Endothelial cell of umbilical vein (primary cell): ENCODE data around the gene ATP6V0A4. TPM values are rescaled to one million over a fixed set of nuclear protein-coding genes. Genes with fewer than 3 reads are reported as not detected.

ENCODE experiments used
- BruUV-seq: library from RNA; stranded (reverse); fragments of 400-500 nt; replicated peaks from 2 replicates; lab custom pipeline; 2021; lab: Mats Ljungman, UMichigan
- CTCF ChIA-PET: fragments of 300-600, 350-600 bp; sonication (Branson Sonifier 250); formaldehyde crosslinking; loops from one replicate; lab custom pipeline; 2021; ENCODE audit warnings: antibody characterized with exemption, inconsistent platforms; lab: Charles Lee
- POLR2A ChIA-PET: fragments of 300-600, 350-600 bp; sonication (Branson Sonifier 250); formaldehyde crosslinking; loops from one replicate; lab custom pipeline; 2021; ENCODE audit warnings: antibody characterized with exemption, inconsistent platforms; lab: Charles Lee
- DNase-seq: peaks from one replicate; pipeline ENCODE4 v3.0.0-alpha.2; 2011; ENCODE audit warnings: low read depth, low spot score
- FAIRE-seq: peaks from 2 replicates; lab custom pipeline; 2011; peaks lifted over from hg19 to GRCh38; lab: Jason Lieb, UNC
- H2AFZ ChIP-seq: 2 replicates; pipeline ENCODE4 v1.6.0; 2012; ENCODE audit warnings: low read depth, low read length, control low read depth, inconsistent platforms
- H3K27ac ChIP-seq: 2 replicates; pipeline ENCODE4 v1.5.1; 2011; ENCODE audit warnings: low read depth, mild to moderate bottlenecking, control low read depth, low read length, moderate library complexity; ENCODE audit not compliant: insufficient read depth
- H3K27me3 ChIP-seq, 2 experiments: 2 replicates each; pipeline versions ENCODE4 v1.6.0 to v1.6.1; 2011; ENCODE audit warnings: low read length in 2 of 2, mixed read lengths in 1 of 2; ENCODE audit not compliant: control insufficient read depth in 2 of 2, insufficient read depth in 2 of 2
- H3K36me3 ChIP-seq, 2 experiments: 2 replicates in 1 of 2; 3 replicates in 1 of 2; pipeline ENCODE4 v1.5.1; 2011; ENCODE audit warnings: low read length in 2 of 2, mild to moderate bottlenecking in 1 of 2, moderate library complexity in 1 of 2; ENCODE audit not compliant: control insufficient read depth in 2 of 2, insufficient read depth in 2 of 2; ENCODE audit errors: extremely low read depth in 1 of 2
- H3K4me1 ChIP-seq: 3 replicates; pipeline ENCODE4 v1.5.1; 2011; ENCODE audit warnings: mild to moderate bottlenecking, low read length; ENCODE audit not compliant: control insufficient read depth, insufficient read depth; ENCODE audit errors: extremely low read depth
- H3K4me2 ChIP-seq: 2 replicates; pipeline ENCODE4 v1.6.1; 2011; ENCODE audit warnings: low read length, control low read depth, mixed read lengths; ENCODE audit not compliant: insufficient read depth
- H3K4me3 ChIP-seq, 3 experiments: fragments of 200-600 bp in 1 of 3; sonication (generic), shearing (Covaris generic) in 1 of 3; replicated peaks in 1 of 3; 2 replicates each; pipeline ENCODE4 v1.5.1; 2011 to 2016; ENCODE audit warnings: control low read depth in 3 of 3, low read length in 3 of 3, mild to moderate bottlenecking in 2 of 3, inconsistent platforms in 1 of 3, low read depth in 1 of 3, moderate library complexity in 1 of 3; ENCODE audit not compliant: insufficient read depth in 1 of 3
- H3K79me2 ChIP-seq: 2 replicates; pipeline ENCODE4 v1.6.0; 2012; ENCODE audit warnings: low read length, inconsistent platforms; ENCODE audit not compliant: control insufficient read depth, insufficient read depth
- H3K9ac ChIP-seq: replicated peaks from 2 replicates; pipeline ENCODE3; 2011; ENCODE audit warnings: low read length, control low read depth; ENCODE audit not compliant: insufficient read depth; ENCODE audit errors: extremely low read depth
- H3K9me1 ChIP-seq: replicated peaks from 3 replicates; pipeline ENCODE4 v1.6.0; 2011; ENCODE audit warnings: mild to moderate bottlenecking, low read length; ENCODE audit not compliant: control insufficient read depth, insufficient read depth; ENCODE audit errors: extremely low read depth
- H3K9me3 ChIP-seq: replicated peaks from 2 replicates; pipeline ENCODE4 v1.5.1; 2012; ENCODE audit warnings: low read length, inconsistent platforms; ENCODE audit not compliant: control insufficient read depth, insufficient read depth
- H4K20me1 ChIP-seq: replicated peaks from 2 replicates; pipeline ENCODE3; 2011; ENCODE audit warnings: mild to moderate bottlenecking, low read length; ENCODE audit not compliant: control insufficient read depth, insufficient read depth; ENCODE audit errors: extremely low read depth
- CTCF ChIP-seq, 2 donors: IDR thresholded peaks; 1 replicate in 1 of 2; 2 replicates in 1 of 2; pipeline ENCODE4 v1.5.1; 2011; ENCODE audit warnings: low read length in 2 of 2, mild to moderate bottlenecking in 2 of 2, moderate library complexity in 2 of 2, control low read depth in 1 of 2, inconsistent platforms in 1 of 2, low read depth in 1 of 2; ENCODE audit not compliant: insufficient read depth in 1 of 2; ENCODE audit errors: extremely low read depth in 1 of 2
- EZH2 ChIP-seq: IDR thresholded peaks from 2 replicates; pipeline ENCODE4 v1.6.1; 2012; ENCODE audit warnings: borderline replicate concordance, low read depth, mild to moderate bottlenecking, moderate library complexity, low read length, inconsistent platforms; ENCODE audit not compliant: severe bottlenecking
- FOS ChIP-seq: IDR thresholded peaks from 2 replicates; pipeline ENCODE4 v1.6.1; 2011; ENCODE audit warnings: mild to moderate bottlenecking, low read length, moderate library complexity, borderline replicate concordance; ENCODE audit not compliant: insufficient read depth
- GATA2 ChIP-seq: IDR thresholded peaks from 2 replicates; pipeline ENCODE4 v1.7.0; 2011; ENCODE audit warnings: low read depth, mild to moderate bottlenecking, moderate library complexity, mixed read lengths, low read length; ENCODE audit not compliant: insufficient read length, insufficient read depth
- JUN ChIP-seq: IDR thresholded peaks from 2 replicates; pipeline ENCODE4 v1.6.1; 2011; ENCODE audit warnings: borderline replicate concordance, low read depth; ENCODE audit not compliant: insufficient read length, insufficient read depth
- MAX ChIP-seq: IDR thresholded peaks from 2 replicates; pipeline ENCODE4 v1.6.1; 2011; ENCODE audit not compliant: insufficient read depth, insufficient read length
- MYC ChIP-seq: IDR thresholded peaks from one replicate; pipeline ENCODE4 v1.6.1; 2011; ENCODE audit warnings: mild to moderate bottlenecking, low read depth, low read length
- POLR2A ChIP-seq: IDR thresholded peaks from 2 replicates; pipeline ENCODE4 v1.6.1; 2012; ENCODE audit warnings: low read depth, mild to moderate bottlenecking, control low read depth, low read length
- POLR2AphosphoS5 ChIP-seq: IDR thresholded peaks from 2 replicates; pipeline ENCODE4 v1.6.1; 2012; ENCODE audit warnings: low read depth, mild to moderate bottlenecking, control low read depth, low read length, moderate library complexity; ENCODE audit not compliant: insufficient read depth
- dilution Hi-C: fragments of 300-500 bp; cut with MboI; formaldehyde crosslinking; loops from one replicate; pipeline ENCODE4 v1.15.0; 2019; ENCODE audit warnings: low sequenced_read_pairs; ENCODE audit not compliant: extremely low pct_ligation_motif_present
- intact Hi-C: fragments of 100-400 bp; cut with micrococcal nuclease; formaldehyde crosslinking; loops from one replicate; pipeline ENCODE4 v1.10.0; 2022
- polyA plus RNA-seq, 4 experiments: library from polyadenylated mRNA; depleted of rRNA in 3 of 4; stranded (reverse) in 3 of 4; unstranded in 1 of 4; fragments of >200 nt; gene quantifications; 2 replicates each; pipeline versions ENCODE4 v1.2.1 to v1.2.3, GENCODE V29; 2011 to 2012; ENCODE audit warnings: missing spikeins in 1 of 4
- total RNA-seq: library from RNA; stranded (reverse); gene quantifications from 2 replicates; pipeline ENCODE4 v1.2.3, GENCODE V29; 2021

The ATP6V0A4 gene
- total and polyA plus RNA-seq, 2 donors (not counting 3 experiments of a cell fraction or from before 2014, with no cell fraction given): 0.07 to 0.24 TPM

GRCh38 chr7:138665669-138666140, 132.3 kb downstream of the ATP6V0A4 start:
- Histone ChIP-seq H3K9ac (no peak overlapping the region), H3K27ac (no peak overlapping the region), H3K36me3 (no peaks in the 10 kb centered on the region), H3K9me1 (no peaks in the 10 kb centered on the region), H3K9me3 (no peaks in the 10 kb centered on the region), H3K27me3 (peaks cover 2 to 3% of the 10 kb centered on the region in 2 experiments), H4K20me1 (no peaks in the 10 kb centered on the region), H3K4me1 (no peaks in the 10 kb centered on the region), H2AFZ (no peak overlapping the region), H3K4me2 (no peak overlapping the region), H3K79me2 (no peaks in the 10 kb centered on the region), H3K4me3 (no peak overlapping the region)
- CTCF ChIA-PET: interaction anchor here (1.6 kb wide), 1 partner anchor 28 kb away, joined by 3 read pairs; no protein-coding TSS in a partner anchor
- BruUV-seq: no TSS peak
- FAIRE-seq (no peak), DNase-seq (no peak)
- POLR2A ChIA-PET: no interaction called here
- dilution Hi-C loops: no loop called here
- intact Hi-C loops: loop anchor here (1.0 kb wide), 1 partner anchor 31 kb away; no protein-coding TSS in a partner anchor
- TF ChIP-seq POLR2A: no peak
- no peak for TF ChIP-seq EZH2
- TF ChIP-seq POLR2AphosphoS5: no peak
- TF ChIP-seq MAX: no peak
- no peak for TF ChIP-seq FOS
- no peak for TF ChIP-seq CTCF (IDR thresholded peaks at IDR 0.05; ENCODE audit: extremely low read depth in 1 of 2, insufficient read depth in 1 of 2, low read depth in 1 of 2, low read length in 2 of 2)
- TF ChIP-seq MYC: no peak
- no peak for TF ChIP-seq GATA2
- TF ChIP-seq JUN: no peak
